Vagina (tissue), 2 donors: ENCODE data around the gene BSCL2. TPM values are rescaled to one million over a fixed set of nuclear protein-coding genes. Genes with fewer than 3 reads are reported as not detected.

ENCODE experiments used
- DNase-seq, 2 donors: peaks; one replicate each; pipeline ENCODE4 v3.0.0-alpha.2; 2017; ENCODE audit errors: extremely low spot score in 2 of 2
- H3K27ac ChIP-seq: fragments of 200-600 bp; sonication (generic); one replicate; pipeline ENCODE4 v1.5.1; 2019
- H3K27me3 ChIP-seq: fragments of 200-600 bp; sonication (generic); one replicate; pipeline ENCODE4 v1.5.1; 2019
- H3K36me3 ChIP-seq, 2 donors: fragments of 200-600 bp; sonication (generic); one replicate each; pipeline ENCODE4 v1.5.1; 2017 to 2019
- H3K4me1 ChIP-seq: fragments of 200-600 bp; sonication (generic); one replicate; pipeline ENCODE4 v1.5.1; 2019
- H3K4me3 ChIP-seq, 2 donors: fragments of 200-600 bp; sonication (generic); 1 replicate in 1 of 2; 2 replicates in 1 of 2; pipeline ENCODE4 v1.5.1; 2016 to 2019
- H3K9me3 ChIP-seq: fragments of 200-600 bp; sonication (generic); one replicate; pipeline ENCODE4 v1.5.1; 2019
- CTCF ChIP-seq, 3 experiments: fragments of 450-650 bp in 2 of 3; fragments of 200-600 bp in 1 of 3; sonication (generic) in 1 of 3; IDR thresholded peaks; one replicate each; pipeline ENCODE4 v1.5.1; 2017 to 2019; ENCODE audit warnings: antibody characterized with exemption in 3 of 3, mild to moderate bottlenecking in 2 of 3, moderate library complexity in 2 of 3
- POLR2A ChIP-seq, 2 donors: fragments of 450-650 bp; IDR thresholded peaks; one replicate each; pipeline ENCODE4 v1.6.1; 2017; ENCODE audit warnings: antibody characterized with exemption in 2 of 2, mild to moderate bottlenecking in 2 of 2, moderate library complexity in 2 of 2
- POLR2AphosphoS5 ChIP-seq, 2 donors: sonication (generic); formaldehyde crosslinking; IDR thresholded peaks; one replicate each; pipeline ENCODE4 v1.9.0; 2017; ENCODE audit warnings: antibody characterized with exemption in 2 of 2, mild to moderate bottlenecking in 2 of 2, low read depth in 1 of 2; ENCODE audit not compliant: insufficient read depth in 1 of 2
- intact Hi-C: fragments of 100-400 bp; cut with DNase I; formaldehyde crosslinking; loops from one replicate; pipeline ENCODE4 v1.15.1; 2023
- total RNA-seq: library from RNA; depleted of rRNA; stranded (reverse); fragments of >200 nt; gene quantifications from one replicate; pipeline ENCODE4 v1.2.3, GENCODE V29; 2016

BSCL2 gene
- total RNA-seq, 1 donor from 2014 or later: 74.9 TPM

- intact Hi-C loops: no loop called here
- TF ChIP-seq POLR2AphosphoS5 (IDR thresholded peaks at IDR 0.05; ENCODE audit: insufficient read depth in 1 of 2, low read depth in 1 of 2) (no peak), POLR2A (IDR thresholded peaks at IDR 0.05) (no peak), CTCF (IDR thresholded peaks at IDR 0.05) (no peak)
- no peak for DNase-seq
- Histone ChIP-seq H3K4me1 (peaks cover 15% of the 10 kb centered on the region), H3K4me3 (no peak overlapping the region), H3K27me3 (no peaks in the 10 kb centered on the region), H3K9me3 (no peaks in the 10 kb centered on the region), H3K36me3 (peaks cover 5 to 94% of the 10 kb centered on the region in 2 donors), H3K27ac (no peak overlapping the region)
These were observed 12.2 kb upstream of the BSCL2 start for GRCh38 chr11:62719302-62719978.

- Histone ChIP-seq H3K27me3 (no peaks in the 10 kb centered on the region), H3K9me3 (no peaks in the 10 kb centered on the region), H3K4me1 (no peaks in the 10 kb centered on the region), H3K36me3 (peaks cover 0 to 96% of the 10 kb centered on the region in 2 donors), H3K27ac (no peak overlapping the region), H3K4me3 (no peak overlapping the region)
- TF ChIP-seq POLR2AphosphoS5 (IDR thresholded peaks at IDR 0.05; ENCODE audit: insufficient read depth in 1 of 2, low read depth in 1 of 2) (no peak), CTCF (IDR thresholded peaks at IDR 0.05) (no peak), POLR2A (IDR thresholded peaks at IDR 0.05) (no peak)
- no peak for DNase-seq
- intact Hi-C loops: no loop called here
These were observed 9.6 kb upstream of the BSCL2 start for GRCh38 chr11:62716816-62717215.

- no peak for TF ChIP-seq POLR2A (IDR thresholded peaks at IDR 0.05)
- no peak for TF ChIP-seq CTCF (IDR thresholded peaks at IDR 0.05)
- no peak for TF ChIP-seq POLR2AphosphoS5 (IDR thresholded peaks at IDR 0.05; ENCODE audit: insufficient read depth in 1 of 2, low read depth in 1 of 2)
- H3K4me3 ChIP-seq: no peak overlapping the region
- no peaks in the 10 kb centered on the region for H3K4me1 ChIP-seq
- no peaks in the 10 kb centered on the region for H3K27me3 ChIP-seq
- H3K36me3 ChIP-seq: peaks cover 0 to 96% of the 10 kb centered on the region in 2 donors
- DNase-seq: no peak
- H3K9me3 ChIP-seq: no peaks in the 10 kb centered on the region
- intact Hi-C loops: no loop called here
- no peak overlapping the region for H3K27ac ChIP-seq
These were observed 9.0 kb upstream of the BSCL2 start for GRCh38 chr11:62716206-62716605.

GRCh38 chr11:62715150-62716130, 8.2 kb upstream of the BSCL2 start:
- H3K4me1 ChIP-seq: peaks cover 3% of the 10 kb centered on the region

More at GRCh38 chr11:62715150-62716130, 8.2 kb upstream of the BSCL2 start:
- intact Hi-C loops: no loop called here
- TF ChIP-seq CTCF (IDR thresholded peaks at IDR 0.05) (no peak), POLR2AphosphoS5 (IDR thresholded peaks at IDR 0.05; ENCODE audit: insufficient read depth in 1 of 2, low read depth in 1 of 2) (no peak), POLR2A (IDR thresholded peaks at IDR 0.05) (no peak)
- H3K27ac ChIP-seq: no peak overlapping the region
- no peaks in the 10 kb centered on the region for H3K9me3 ChIP-seq
- no peak for DNase-seq
- H3K36me3 ChIP-seq: peaks cover 0 to 93% of the 10 kb centered on the region in 2 donors
- no peak overlapping the region for H3K4me3 ChIP-seq
- no peaks in the 10 kb centered on the region for H3K27me3 ChIP-seq
